Stimulated activated memory B cell treated with anti-CD40 and anti-IgM and Interleukin-4, amounts not matched to agents 10 μg/mL and 1 μg/mL and 100 μg/mL, for 72 hours (primary cell): ENCODE results near the gene FOXO3.

Source experiments
- ATAC-seq: fragments of 150-1000 bp; cut with Tn5 transposase; 2 replicates; pipeline ENCODE4 v1.10.0; 2021
- H3K27ac Mint-ChIP-seq: one replicate; pipeline ENCODE4 v1.8.0; 2022; ENCODE audit warnings: mild to moderate bottlenecking, mixed read lengths
- H3K27me3 Mint-ChIP-seq: one replicate; pipeline ENCODE4 v1.8.0; 2022; ENCODE audit warnings: mixed read lengths
- H3K36me3 Mint-ChIP-seq: one replicate; pipeline ENCODE4 v1.8.0; 2022; ENCODE audit warnings: mixed read lengths
- H3K4me1 Mint-ChIP-seq: one replicate; pipeline ENCODE4 v1.8.0; 2022; ENCODE audit warnings: mixed read lengths
- H3K4me3 Mint-ChIP-seq: one replicate; pipeline ENCODE4 v1.8.0; 2022; ENCODE audit warnings: mild to moderate bottlenecking, moderate library complexity, mixed read lengths
- H3K9me3 Mint-ChIP-seq: one replicate; pipeline ENCODE4 v1.8.0; 2022; ENCODE audit warnings: mixed read lengths

FOXO3 gene

GRCh38 chr6:108579328-108579721 is 18.6 kb downstream of the FOXO3 start:
- no peak for ATAC-seq
- Mint-ChIP-seq H3K9me3 (no peaks in the 10 kb centered on the region), H3K36me3 (peaks cover 14% of the 10 kb centered on the region), H3K27me3 (no peaks in the 10 kb centered on the region), H3K4me3 (no peak overlapping the region), H3K27ac (no peak overlapping the region), H3K4me1 (peaks cover 76% of the 10 kb centered on the region)

- Mint-ChIP-seq H3K4me3 (no peak overlapping the region), H3K27me3 (no peaks in the 10 kb centered on the region), H3K4me1 (peaks cover 70% of the 10 kb centered on the region), H3K27ac (peak overlapping the region; percentile 2), H3K36me3 (peaks cover 14% of the 10 kb centered on the region), H3K9me3 (no peaks in the 10 kb centered on the region)
- ATAC-seq = no peak
Observed at GRCh38 chr6:108580646-108581045, 19.9 kb downstream of the FOXO3 start.

- no peak for ATAC-seq
- Mint-ChIP-seq H3K27ac (peak overlapping the region; percentile 2), H3K27me3 (no peaks in the 10 kb centered on the region), H3K4me1 (peaks cover 71% of the 10 kb centered on the region), H3K9me3 (no peaks in the 10 kb centered on the region), H3K36me3 (peaks cover 14% of the 10 kb centered on the region), H3K4me3 (no peak overlapping the region)
Observed at GRCh38 chr6:108581237-108581931, 20.7 kb downstream of the FOXO3 start.

GRCh38 chr6:108581932-108582475 is 21.3 kb downstream of the FOXO3 start:
- Mint-ChIP-seq H3K27ac (no peak overlapping the region), H3K27me3 (no peaks in the 10 kb centered on the region), H3K9me3 (no peaks in the 10 kb centered on the region), H3K36me3 (peaks cover 14% of the 10 kb centered on the region), H3K4me1 (peaks cover 71% of the 10 kb centered on the region), H3K4me3 (no peak overlapping the region)
- ATAC-seq = no peak

GRCh38 chr6:108582618-108583017 is 21.9 kb downstream of the FOXO3 start:
- Mint-ChIP-seq H3K27ac (no peak overlapping the region), H3K36me3 (peaks cover 10% of the 10 kb centered on the region), H3K27me3 (no peaks in the 10 kb centered on the region), H3K9me3 (no peaks in the 10 kb centered on the region), H3K4me1 (peaks cover 71% of the 10 kb centered on the region), H3K4me3 (no peak overlapping the region)
- no peak for ATAC-seq

GRCh38 chr6:108584323-108584722 is 23.6 kb downstream of the FOXO3 start:
- ATAC-seq = no peak
- Mint-ChIP-seq H3K4me1 (peaks cover 75% of the 10 kb centered on the region), H3K4me3 (no peak overlapping the region), H3K27ac (no peak overlapping the region), H3K36me3 (no peaks in the 10 kb centered on the region), H3K27me3 (no peaks in the 10 kb centered on the region), H3K9me3 (no peaks in the 10 kb centered on the region)

- Mint-ChIP-seq H3K27me3 (no peaks in the 10 kb centered on the region), H3K27ac (no peak overlapping the region), H3K36me3 (no peaks in the 10 kb centered on the region), H3K4me3 (no peak overlapping the region), H3K4me1 (peaks cover 82% of the 10 kb centered on the region), H3K9me3 (no peaks in the 10 kb centered on the region)
- ATAC-seq = no peak
Observed at GRCh38 chr6:108585359-108585758, 24.6 kb downstream of the FOXO3 start.

GRCh38 chr6:108585921-108586536 is 25.3 kb downstream of the FOXO3 start:
- Mint-ChIP-seq H3K9me3 (no peaks in the 10 kb centered on the region), H3K36me3 (no peaks in the 10 kb centered on the region), H3K4me3 (no peak overlapping the region), H3K27me3 (no peaks in the 10 kb centered on the region), H3K4me1 (peaks cover 82% of the 10 kb centered on the region), H3K27ac (peak overlapping the region; percentile 43)
- no peak for ATAC-seq

- H3K4me3 Mint-ChIP-seq = no peak overlapping the region
Observed at GRCh38 chr6:108587258-108588059, 26.7 kb downstream of the FOXO3 start.

GRCh38 chr6:108588586-108588985 is 27.9 kb downstream of the FOXO3 start:
- Mint-ChIP-seq H3K27ac (peak overlapping the region; percentile 84), H3K4me1 (peaks cover 88% of the 10 kb centered on the region), H3K4me3 (peak overlapping the region; percentile 33), H3K36me3 (no peaks in the 10 kb centered on the region), H3K9me3 (no peaks in the 10 kb centered on the region), H3K27me3 (no peaks in the 10 kb centered on the region)
- ATAC-seq = no peak

More at GRCh38 chr6:108587258-108588059, 26.7 kb downstream of the FOXO3 start:
- peak overlapping the region; percentile 84 for H3K27ac Mint-ChIP-seq
- no peaks in the 10 kb centered on the region for H3K36me3 Mint-ChIP-seq
- peaks cover 88% of the 10 kb centered on the region for H3K4me1 Mint-ChIP-seq
- no peak for ATAC-seq
- H3K9me3 Mint-ChIP-seq = no peaks in the 10 kb centered on the region
- no peaks in the 10 kb centered on the region for H3K27me3 Mint-ChIP-seq

- no peaks in the 10 kb centered on the region for H3K36me3 Mint-ChIP-seq
- no peaks in the 10 kb centered on the region for H3K27me3 Mint-ChIP-seq
- H3K4me3 Mint-ChIP-seq = peak overlapping the region; percentile 21
- H3K27ac Mint-ChIP-seq = peak overlapping the region; percentile 84
- peaks cover 90% of the 10 kb centered on the region for H3K4me1 Mint-ChIP-seq
- peak; percentile 80 for ATAC-seq
- H3K9me3 Mint-ChIP-seq = no peaks in the 10 kb centered on the region
Observed at GRCh38 chr6:108589244-108589791, 28.6 kb downstream of the FOXO3 start.

- Mint-ChIP-seq H3K27me3 (no peaks in the 10 kb centered on the region), H3K4me1 (peaks cover 96% of the 10 kb centered on the region), H3K4me3 (no peak overlapping the region), H3K9me3 (no peaks in the 10 kb centered on the region), H3K36me3 (no peaks in the 10 kb centered on the region), H3K27ac (peak overlapping the region; percentile 80)
- ATAC-seq = no peak
Observed at GRCh38 chr6:108591040-108591816, 30.5 kb downstream of the FOXO3 start.

GRCh38 chr6:108592371-108593337 is 31.9 kb downstream of the FOXO3 start:
- H3K27ac Mint-ChIP-seq = peak overlapping the region; percentile 80

More at GRCh38 chr6:108592371-108593337, 31.9 kb downstream of the FOXO3 start:
- Mint-ChIP-seq H3K9me3 (no peaks in the 10 kb centered on the region), H3K4me1 (peaks cover 93% of the 10 kb centered on the region), H3K4me3 (no peak overlapping the region), H3K27me3 (no peaks in the 10 kb centered on the region), H3K36me3 (no peaks in the 10 kb centered on the region)
- ATAC-seq = peak; percentile 90
